Keratinocyte (primary cell): ENCODE data around the gene RPS2.

Source experiments
- CTCF ChIP-seq, 3 experiments: IDR thresholded peaks in 1 of 3; conservative IDR thresholded peaks in 1 of 3; optimal IDR thresholded peaks in 1 of 3; 2 replicates in 2 of 3; 3 replicates in 1 of 3; pipeline versions ENCODE3 to v1.5.1; 2011; ENCODE audit warnings: low read length in 3 of 3, mild to moderate bottlenecking in 3 of 3, moderate library complexity in 2 of 3, control low read depth in 1 of 3, inconsistent platforms in 1 of 3; ENCODE audit not compliant: insufficient read depth in 2 of 3; ENCODE audit errors: extremely low read depth in 1 of 3
- EZH2 ChIP-seq: IDR thresholded peaks from one replicate; pipeline ENCODE4 v1.6.1; 2012; ENCODE audit warnings: inconsistent platforms, mild to moderate bottlenecking, low read length, moderate library complexity

- TF ChIP-seq CTCF (optimal IDR thresholded peaks at IDR 0.05 in 1 of 3, IDR thresholded peaks at IDR 0.05 in 1 of 3, conservative IDR thresholded peaks at IDR 0.05 in 1 of 3; ENCODE audit: extremely low read depth in 1 of 3, insufficient read depth in 2 of 3, low read length in 3 of 3) (no peak), EZH2 (peak; percentile 94)
Observed at GRCh38 chr16:1917665-1918350, 46.8 kb downstream of the RPS2 start.
